Trophoblast cell (in vitro differentiated cells and primary cell): ENCODE results near the gene SLC41A1.
A peak's percentile ranks its signal among the peaks of the same experiment; 100 is the strongest.

Experiments used
- DNase-seq, 2 donors: peaks; one replicate each; pipeline ENCODE4 v3.0.0-alpha.2; 2016
- H2AFZ ChIP-seq: 2 replicates; pipeline ENCODE4 v1.6.1; 2013; ENCODE audit warnings: low read length, moderate library complexity, mild to moderate bottlenecking; ENCODE audit not compliant: insufficient read depth, poor library complexity
- H2AK5ac ChIP-seq: 2 replicates; pipeline ENCODE4 v1.6.1; 2013; ENCODE audit warnings: mild to moderate bottlenecking, low read length
- H2BK120ac ChIP-seq: 2 replicates; pipeline ENCODE4 v1.6.1; 2013; ENCODE audit warnings: low read length, mild to moderate bottlenecking, moderate library complexity; ENCODE audit not compliant: insufficient read depth, poor library complexity
- H2BK12ac ChIP-seq: 2 replicates; pipeline ENCODE4 v1.6.1; 2013; ENCODE audit warnings: mild to moderate bottlenecking, low read length, moderate library complexity
- H2BK5ac ChIP-seq: 2 replicates; pipeline ENCODE4 v1.6.1; 2013; ENCODE audit warnings: low read length, low read depth, moderate library complexity, mild to moderate bottlenecking; ENCODE audit not compliant: poor library complexity
- H3K14ac ChIP-seq: 2 replicates; pipeline ENCODE4 v1.6.1; 2013; ENCODE audit warnings: mild to moderate bottlenecking, low read length
- H3K18ac ChIP-seq: 2 replicates; pipeline ENCODE4 v1.6.1; 2013; ENCODE audit warnings: mild to moderate bottlenecking, low read length
- H3K23ac ChIP-seq: 2 replicates; pipeline ENCODE4 v1.6.1; 2013; ENCODE audit warnings: low read length
- H3K27ac ChIP-seq: 2 replicates; pipeline ENCODE4 v1.5.1; 2013; ENCODE audit warnings: low read depth, mild to moderate bottlenecking, inconsistent platforms, low read length, moderate library complexity
- H3K27me3 ChIP-seq: 2 replicates; pipeline ENCODE4 v1.6.1; 2013; ENCODE audit warnings: inconsistent platforms, mild to moderate bottlenecking, low read length, moderate library complexity; ENCODE audit not compliant: insufficient read depth
- H3K36me3 ChIP-seq, 2 experiments: 1 replicate in 1 of 2; 2 replicates in 1 of 2; pipeline ENCODE4 v1.6.1; 2013; ENCODE audit warnings: low read length in 2 of 2, mild to moderate bottlenecking in 2 of 2, moderate library complexity in 1 of 2; ENCODE audit not compliant: insufficient read depth in 2 of 2, control insufficient read depth in 1 of 2
- H3K4ac ChIP-seq: 2 replicates; pipeline ENCODE4 v1.6.1; 2013; ENCODE audit warnings: low read depth, mild to moderate bottlenecking, low read length, moderate library complexity
- H3K4me1 ChIP-seq, 2 experiments: 1 replicate in 1 of 2; 2 replicates in 1 of 2; pipeline ENCODE4 v1.6.1; 2013; ENCODE audit warnings: low read length in 2 of 2, mild to moderate bottlenecking in 2 of 2, moderate library complexity in 1 of 2; ENCODE audit not compliant: insufficient read depth in 2 of 2, control insufficient read depth in 1 of 2
- H3K4me2 ChIP-seq: 2 replicates; pipeline ENCODE4 v1.6.1; 2013; ENCODE audit warnings: inconsistent platforms, mild to moderate bottlenecking, low read length, moderate library complexity
- H3K4me3 ChIP-seq: 2 replicates; pipeline ENCODE4 v1.5.1; 2013; ENCODE audit warnings: mild to moderate bottlenecking, low read depth, low read length, inconsistent platforms
- H3K79me1 ChIP-seq: one replicate; pipeline ENCODE4 v1.6.1; 2013; ENCODE audit warnings: low read length
- H3K79me2 ChIP-seq: 2 replicates; pipeline ENCODE4 v1.6.1; 2013; ENCODE audit warnings: low read length, mild to moderate bottlenecking; ENCODE audit not compliant: control insufficient read depth, insufficient read depth, poor library complexity
- H3K9ac ChIP-seq: 2 replicates; pipeline ENCODE4 v1.6.1; 2013; ENCODE audit warnings: mild to moderate bottlenecking, low read length
- H3K9me3 ChIP-seq: 2 replicates; pipeline ENCODE4 v1.6.1; 2013; ENCODE audit warnings: low read depth, mild to moderate bottlenecking, control low read depth, inconsistent platforms, low read length; ENCODE audit not compliant: insufficient read depth
- H4K12ac ChIP-seq: 2 replicates; pipeline ENCODE4 v1.6.1; 2013; ENCODE audit warnings: low read depth, mild to moderate bottlenecking, low read length, moderate library complexity
- H4K8ac ChIP-seq: 2 replicates; pipeline ENCODE4 v1.6.1; 2013; ENCODE audit warnings: low read depth, mild to moderate bottlenecking, low read length, moderate library complexity
- H4K91ac ChIP-seq: one replicate; pipeline ENCODE4 v1.6.1; 2013; ENCODE audit warnings: low read depth, mild to moderate bottlenecking, low read length, moderate library complexity
- WGBS: extraction: QIAGEN DNeasy Blood & Tissue Kit; methylation state at CpG from one replicate; pipeline ENCODE4 v1.1.7; 2013; ENCODE audit warnings: missing lambda C conversion rate; ENCODE audit not compliant: insufficient read length, insufficient coverage; ENCODE audit errors: extremely low coverage; 5-methylcytosine and 5-hydroxymethylcytosine counted together

Gene SLC41A1

GRCh38 chr1:205856433-205856832 lies 43.4 kb upstream of the SLC41A1 start:
- no peak overlapping the region for H2BK120ac ChIP-seq
- H3K18ac ChIP-seq: no peak overlapping the region
- no peak overlapping the region for H3K4me2 ChIP-seq
- no peak overlapping the region for H3K27ac ChIP-seq
- H3K4me3 ChIP-seq: no peak overlapping the region
- no peak overlapping the region for H2BK12ac ChIP-seq
- no peak overlapping the region for H2AK5ac ChIP-seq
- H3K4me1 ChIP-seq: no peaks in the 10 kb centered on the region
- H2AFZ ChIP-seq: no peak overlapping the region
- H3K9me3 ChIP-seq: no peaks in the 10 kb centered on the region
- no peak overlapping the region for H3K23ac ChIP-seq
- no peak overlapping the region for H4K12ac ChIP-seq
- no peaks in the 10 kb centered on the region for H3K79me2 ChIP-seq
- no peaks in the 10 kb centered on the region for H3K27me3 ChIP-seq
- H4K8ac ChIP-seq: no peak overlapping the region
- no peak overlapping the region for H3K14ac ChIP-seq
- no peaks in the 10 kb centered on the region for H3K79me1 ChIP-seq
- no peak overlapping the region for H3K4ac ChIP-seq
- no peak for DNase-seq
- H3K9ac ChIP-seq: no peak overlapping the region
- H4K91ac ChIP-seq: no peak overlapping the region
- no peak overlapping the region for H2BK5ac ChIP-seq
- H3K36me3 ChIP-seq: no peaks in the 10 kb centered on the region

DNA sequence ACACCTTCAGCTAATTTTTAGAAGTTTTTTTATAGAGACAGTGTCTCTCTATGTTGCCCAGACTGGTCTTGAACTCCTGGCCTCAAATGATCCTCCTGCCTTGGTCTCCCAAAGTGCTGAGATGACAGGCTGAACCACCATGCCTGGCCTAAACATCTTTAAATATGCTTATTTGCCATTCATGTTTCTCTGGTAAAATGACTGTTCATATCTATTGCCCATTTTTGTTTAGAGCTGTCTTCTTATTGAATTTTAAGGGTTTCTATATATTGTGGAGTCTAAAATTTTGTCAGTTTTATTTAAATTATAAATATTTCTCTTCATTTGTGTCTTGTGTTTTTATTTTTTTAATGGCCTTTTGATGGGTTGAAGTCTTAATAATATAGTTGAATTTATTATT lies 40.0 kb upstream of the SLC41A1 start:
- no peak overlapping the region for H4K12ac ChIP-seq
- H3K4me3 ChIP-seq: no peak overlapping the region
- no peak overlapping the region for H3K23ac ChIP-seq
- H4K91ac ChIP-seq: no peak overlapping the region
- H3K9ac ChIP-seq: no peak overlapping the region
- no peak overlapping the region for H3K14ac ChIP-seq
- no peak for DNase-seq
- H3K18ac ChIP-seq: no peak overlapping the region
- H3K9me3 ChIP-seq: peaks cover 3% of the 10 kb centered on the region
- no peaks in the 10 kb centered on the region for H3K79me1 ChIP-seq
- no peak overlapping the region for H2BK5ac ChIP-seq
- no peak overlapping the region for H3K4me2 ChIP-seq
- H3K4ac ChIP-seq: no peak overlapping the region
- H2BK120ac ChIP-seq: no peak overlapping the region
- H3K36me3 ChIP-seq: no peaks in the 10 kb centered on the region
- H2AFZ ChIP-seq: no peak overlapping the region
- H3K27ac ChIP-seq: no peak overlapping the region
- no peak overlapping the region for H4K8ac ChIP-seq
- no peak overlapping the region for H2AK5ac ChIP-seq
- H3K4me1 ChIP-seq: no peaks in the 10 kb centered on the region
- no peak overlapping the region for H2BK12ac ChIP-seq
- H3K79me2 ChIP-seq: no peaks in the 10 kb centered on the region
- no peaks in the 10 kb centered on the region for H3K27me3 ChIP-seq

GRCh38 chr1:205851993-205852392 lies 39.0 kb upstream of the SLC41A1 start:
- no peak overlapping the region for H2BK12ac ChIP-seq
- H3K79me2 ChIP-seq: no peaks in the 10 kb centered on the region
- H3K23ac ChIP-seq: no peak overlapping the region
- H3K9me3 ChIP-seq: peaks cover 3% of the 10 kb centered on the region
- DNase-seq: peak in 1 of 2 donors; percentile 63
- no peaks in the 10 kb centered on the region for H3K79me1 ChIP-seq
- no peak overlapping the region for H3K4me2 ChIP-seq
- H4K91ac ChIP-seq: no peak overlapping the region
- no peak overlapping the region for H3K14ac ChIP-seq
- H3K4me3 ChIP-seq: no peak overlapping the region
- H2BK120ac ChIP-seq: no peak overlapping the region
- H3K27me3 ChIP-seq: no peaks in the 10 kb centered on the region
- H3K4ac ChIP-seq: no peak overlapping the region
- H3K18ac ChIP-seq: no peak overlapping the region
- H3K36me3 ChIP-seq: no peaks in the 10 kb centered on the region
- H3K4me1 ChIP-seq: no peaks in the 10 kb centered on the region
- no peak overlapping the region for H2AK5ac ChIP-seq
- H4K12ac ChIP-seq: no peak overlapping the region
- no peak overlapping the region for H4K8ac ChIP-seq
- H3K27ac ChIP-seq: no peak overlapping the region
- H3K9ac ChIP-seq: no peak overlapping the region
- H2BK5ac ChIP-seq: no peak overlapping the region
- H2AFZ ChIP-seq: no peak overlapping the region
- no CpG with 5 or more reads among the region's 4 CpGs for WGBS

DNA sequence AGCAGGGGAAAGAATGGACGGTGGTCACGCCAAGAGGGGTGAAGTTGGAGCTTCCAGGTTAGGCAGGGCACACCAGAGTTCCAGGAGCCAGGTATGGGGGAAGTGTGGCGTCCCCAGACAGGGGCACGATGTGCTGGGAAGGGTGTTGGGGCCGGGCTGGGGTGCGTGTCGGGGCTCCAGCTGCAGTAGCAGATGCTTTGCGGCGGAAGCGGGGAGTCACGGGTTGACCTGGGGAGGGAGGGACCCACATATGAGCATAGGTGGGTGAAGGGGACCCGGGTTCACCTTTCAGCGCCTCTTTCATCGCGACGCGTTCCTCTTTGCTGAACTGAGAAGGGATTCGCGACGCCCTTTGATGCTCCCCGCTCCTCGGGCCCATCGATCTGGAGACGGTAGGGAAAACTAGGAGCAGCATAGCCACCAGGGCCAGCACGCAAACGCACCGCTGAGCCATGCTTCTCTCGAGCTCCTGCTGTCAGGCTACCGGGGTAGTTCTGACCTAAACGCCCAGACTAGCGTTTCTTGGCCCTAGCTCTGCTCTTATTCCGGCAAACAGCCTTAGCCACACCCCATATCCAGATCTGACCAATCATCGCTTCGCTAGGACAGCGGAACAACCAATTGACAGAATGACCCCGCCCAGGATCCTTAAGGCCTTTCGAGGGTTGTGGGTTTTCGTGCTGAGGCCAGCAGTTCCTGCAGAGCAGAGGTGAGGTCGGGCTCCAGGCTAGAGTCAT lies 36.8 kb upstream of the SLC41A1 start, which contains the start of gene PM20D1:
Gene PM20D1, minus strand, starts transcription at position 514 of the 737 bp plus-strand sequence. Its CDS starts 60 bp downstream, at position 454.
- H4K8ac ChIP-seq: no peak within 1 kb of the TSS
- no peak within 1 kb of the TSS for H3K4me3 ChIP-seq
- no peak within 1 kb of the TSS for H4K91ac ChIP-seq
- no peaks in the 10 kb centered on the region for H3K79me2 ChIP-seq
- H3K27me3 ChIP-seq: no peaks in the 10 kb centered on the region
- no peaks in the 10 kb centered on the region for H3K4me1 ChIP-seq
- H3K18ac ChIP-seq: no peak within 1 kb of the TSS
- H3K79me1 ChIP-seq: no peaks in the 10 kb centered on the region
- H2BK120ac ChIP-seq: no peak within 1 kb of the TSS
- WGBS: no CpG with 5 or more reads among the region's 39 CpGs
- peaks cover 3% of the 10 kb centered on the region for H3K9me3 ChIP-seq
- no peak within 1 kb of the TSS for H3K4me2 ChIP-seq
- no peak within 1 kb of the TSS for H3K4ac ChIP-seq
- no peak within 1 kb of the TSS for H2AFZ ChIP-seq
- peak; percentile 12 to 59 for DNase-seq
- no peak within 1 kb of the TSS for H3K14ac ChIP-seq
- no peak within 1 kb of the TSS for H3K27ac ChIP-seq
- H3K23ac ChIP-seq: no peak within 1 kb of the TSS
- H2AK5ac ChIP-seq: no peak within 1 kb of the TSS
- H3K36me3 ChIP-seq: no peaks in the 10 kb centered on the region
- no peak within 1 kb of the TSS for H2BK12ac ChIP-seq
- H3K9ac ChIP-seq: no peak within 1 kb of the TSS
- H4K12ac ChIP-seq: no peak within 1 kb of the TSS
- H2BK5ac ChIP-seq: no peak within 1 kb of the TSS
